Omental fat pad (tissue), 4 donors: ENCODE measurements around the gene CALML3. TPM values are rescaled to one million over a fixed set of nuclear protein-coding genes. Genes with fewer than 3 reads are reported as not detected.

ENCODE experiments used
- ATAC-seq: fragments of 150-250 bp; one replicate; pipeline ENCODE4 v1.9.1; 2016; ENCODE audit warnings: mild to moderate bottlenecking, moderate library complexity; ENCODE audit not compliant: low FRiP score
- DNase-seq: peaks from one replicate; pipeline ENCODE4 v3.0.0-alpha.2; 2019; ENCODE audit warnings: low spot score
- total RNA-seq, 4 donors: library from RNA; depleted of rRNA; stranded (reverse); fragments of >200 nt; gene quantifications; one replicate each; pipeline ENCODE4 v1.1.0, GENCODE V29; 2016
- TF ChIP-seq, protein P1 (sequence below), 3 donors: fragments of 450-650 bp; IDR thresholded peaks; one replicate each; pipeline ENCODE4 v1.5.1; 2016 to 2017; ENCODE audit warnings: antibody characterized with exemption in 3 of 3, mild to moderate bottlenecking in 3 of 3, moderate library complexity in 2 of 3

CALML3 gene
- total RNA-seq, 4 donors from 2014 or later, result not detected

DNA sequence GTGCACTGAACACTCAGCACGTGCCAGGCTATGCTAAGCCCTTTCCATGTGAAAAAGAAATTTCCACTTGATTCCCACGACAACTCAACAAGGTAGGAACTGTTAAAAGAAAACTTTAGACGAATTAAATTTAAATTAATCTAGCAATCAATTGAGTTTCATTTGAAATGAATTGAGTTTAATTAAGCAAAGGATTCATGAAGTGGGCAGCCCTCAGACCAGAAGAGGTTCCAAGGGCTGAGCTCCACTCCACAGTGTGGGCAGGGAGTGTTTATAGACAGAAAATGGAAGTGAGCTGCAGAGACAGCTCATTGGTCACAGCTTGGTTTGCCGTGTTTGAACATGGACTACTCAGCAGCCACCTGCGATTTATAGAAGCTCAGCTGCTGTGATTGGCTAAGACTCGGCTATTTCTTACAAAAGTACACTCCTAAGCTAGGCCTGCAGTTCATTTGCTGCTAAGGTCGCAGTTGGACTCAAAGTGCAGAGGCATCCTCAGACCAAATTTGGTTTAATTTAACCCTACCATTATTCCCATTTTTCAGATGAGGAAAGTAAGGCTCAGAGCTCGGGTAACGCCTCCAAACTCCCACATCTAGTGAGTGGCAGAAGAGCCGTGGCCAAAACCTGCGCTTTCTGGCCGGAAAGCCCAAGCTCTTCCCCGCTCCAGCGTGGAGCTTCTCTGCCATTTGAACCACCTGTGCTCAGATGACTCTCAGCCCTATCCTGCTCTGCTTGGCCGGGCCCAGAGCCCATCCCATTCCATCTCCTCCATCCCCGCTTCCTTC lies 24.9 kb downstream of the CALML3 start:
- no peak for ATAC-seq
- TF ChIP-seq, protein P1, sequence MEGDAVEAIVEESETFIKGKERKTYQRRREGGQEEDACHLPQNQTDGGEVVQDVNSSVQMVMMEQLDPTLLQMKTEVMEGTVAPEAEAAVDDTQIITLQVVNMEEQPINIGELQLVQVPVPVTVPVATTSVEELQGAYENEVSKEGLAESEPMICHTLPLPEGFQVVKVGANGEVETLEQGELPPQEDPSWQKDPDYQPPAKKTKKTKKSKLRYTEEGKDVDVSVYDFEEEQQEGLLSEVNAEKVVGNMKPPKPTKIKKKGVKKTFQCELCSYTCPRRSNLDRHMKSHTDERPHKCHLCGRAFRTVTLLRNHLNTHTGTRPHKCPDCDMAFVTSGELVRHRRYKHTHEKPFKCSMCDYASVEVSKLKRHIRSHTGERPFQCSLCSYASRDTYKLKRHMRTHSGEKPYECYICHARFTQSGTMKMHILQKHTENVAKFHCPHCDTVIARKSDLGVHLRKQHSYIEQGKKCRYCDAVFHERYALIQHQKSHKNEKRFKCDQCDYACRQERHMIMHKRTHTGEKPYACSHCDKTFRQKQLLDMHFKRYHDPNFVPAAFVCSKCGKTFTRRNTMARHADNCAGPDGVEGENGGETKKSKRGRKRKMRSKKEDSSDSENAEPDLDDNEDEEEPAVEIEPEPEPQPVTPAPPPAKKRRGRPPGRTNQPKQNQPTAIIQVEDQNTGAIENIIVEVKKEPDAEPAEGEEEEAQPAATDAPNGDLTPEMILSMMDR (IDR thresholded peaks at IDR 0.05), result no peak
- no peak for DNase-seq

DNA sequence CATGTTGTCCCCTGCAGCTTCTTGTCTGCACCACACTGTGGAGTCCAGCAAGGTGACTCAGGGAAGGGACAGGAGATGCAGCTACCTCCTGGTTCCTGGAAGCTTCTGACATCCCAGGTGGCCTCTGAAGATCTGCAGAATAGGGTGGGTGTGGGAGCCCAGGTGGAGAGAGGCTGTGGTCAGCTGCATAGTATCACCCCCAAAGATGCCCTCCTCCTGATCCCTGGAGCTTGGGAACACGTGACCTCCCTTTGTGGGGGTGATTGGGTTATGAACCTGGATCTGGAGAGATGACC lies 25.4 kb downstream of the CALML3 start:
- ATAC-seq, result no peak
- TF ChIP-seq, protein P1 (IDR thresholded peaks at IDR 0.05), result no peak
- DNase-seq, result no peak

DNA sequence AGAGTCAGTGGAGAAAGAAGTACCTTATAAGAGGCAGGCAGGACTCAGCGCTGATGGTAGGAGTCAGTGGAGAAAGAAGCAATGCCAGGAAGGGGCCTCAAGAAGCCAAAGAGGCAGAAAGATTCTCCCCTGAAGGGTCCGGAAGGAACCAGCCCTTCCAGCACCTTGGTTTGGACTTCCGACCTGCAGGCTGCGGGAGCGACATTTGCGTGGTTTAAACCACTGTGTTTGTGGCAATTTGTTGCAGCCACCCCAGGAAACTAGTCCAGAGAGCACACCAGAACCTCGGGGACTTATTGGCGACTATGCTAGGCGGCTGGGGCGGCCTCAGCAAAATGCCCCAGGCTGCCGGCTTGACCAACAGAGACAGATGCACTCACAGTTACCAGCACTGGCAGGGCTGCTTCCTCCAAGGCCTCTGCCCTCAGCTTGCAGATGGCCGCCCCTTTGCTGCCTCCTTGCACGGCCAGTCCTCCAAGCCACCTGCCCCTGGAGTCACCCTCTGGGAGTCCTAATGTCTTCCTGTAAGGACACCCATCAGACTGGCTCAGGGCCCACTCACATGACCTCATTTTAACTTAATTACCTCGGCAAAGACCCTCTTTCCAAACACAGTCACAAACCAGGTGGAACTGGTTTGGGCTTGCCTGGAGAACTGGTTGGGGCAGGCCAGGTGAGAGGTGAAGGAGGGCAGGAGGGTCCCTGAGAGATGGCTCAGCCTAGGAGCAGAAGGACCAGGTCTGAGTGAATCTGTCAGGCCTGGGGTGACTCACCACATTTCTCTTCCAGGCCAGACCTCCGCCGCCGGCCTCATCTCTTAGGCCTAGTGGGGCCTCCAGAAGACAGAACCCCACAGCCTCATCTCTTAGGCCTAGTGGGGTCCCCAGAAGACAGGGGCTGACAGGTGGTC lies 26.1 kb downstream of the CALML3 start:
- DNase-seq, result no peak
- TF ChIP-seq, protein P1 (IDR thresholded peaks at IDR 0.05), result no peak
- ATAC-seq, result no peak

DNA sequence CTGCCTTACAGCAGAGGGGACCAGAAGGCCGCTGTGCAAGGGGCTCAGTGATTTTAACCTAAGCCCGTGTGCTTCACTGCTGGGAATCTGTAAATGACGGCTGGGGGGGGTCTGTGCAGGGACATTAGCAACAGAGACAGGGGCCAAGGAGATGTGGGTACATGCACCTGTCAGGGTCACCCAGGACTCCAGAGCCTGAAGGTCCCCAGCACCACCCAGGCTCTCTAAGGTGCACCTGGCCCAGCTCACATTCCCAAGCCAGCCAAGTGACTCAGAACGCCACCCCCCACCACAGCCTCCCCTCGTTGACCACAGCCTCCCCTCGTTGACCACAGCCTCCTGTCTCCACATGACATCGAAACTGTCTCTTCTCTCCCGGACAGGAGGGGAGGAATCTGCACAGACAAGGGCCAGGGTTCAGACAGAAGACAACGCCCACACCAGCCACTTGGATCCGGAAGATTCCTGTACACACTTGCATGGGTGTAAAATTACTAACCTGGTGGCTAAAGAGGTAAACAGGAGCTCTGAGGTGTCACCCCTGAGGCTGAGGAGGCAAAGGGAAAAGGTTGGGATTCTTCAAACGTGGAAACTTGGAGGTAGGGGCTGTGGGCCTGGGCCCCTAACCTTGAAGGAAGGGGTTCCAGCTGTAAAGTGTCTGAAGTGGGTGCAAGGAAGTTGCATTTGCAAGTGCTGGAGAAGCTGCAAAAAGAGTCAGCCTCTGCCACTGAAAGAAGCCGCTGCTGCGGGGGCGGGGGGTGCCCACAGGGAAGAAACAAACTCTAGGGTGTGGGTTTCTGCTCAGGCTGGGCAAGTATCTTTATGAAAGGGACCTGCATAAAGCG lies 27.0 kb downstream of the CALML3 start:
- TF ChIP-seq, protein P1 (IDR thresholded peaks at IDR 0.05), result no peak
- ATAC-seq, result no peak
- DNase-seq, result no peak

DNA sequence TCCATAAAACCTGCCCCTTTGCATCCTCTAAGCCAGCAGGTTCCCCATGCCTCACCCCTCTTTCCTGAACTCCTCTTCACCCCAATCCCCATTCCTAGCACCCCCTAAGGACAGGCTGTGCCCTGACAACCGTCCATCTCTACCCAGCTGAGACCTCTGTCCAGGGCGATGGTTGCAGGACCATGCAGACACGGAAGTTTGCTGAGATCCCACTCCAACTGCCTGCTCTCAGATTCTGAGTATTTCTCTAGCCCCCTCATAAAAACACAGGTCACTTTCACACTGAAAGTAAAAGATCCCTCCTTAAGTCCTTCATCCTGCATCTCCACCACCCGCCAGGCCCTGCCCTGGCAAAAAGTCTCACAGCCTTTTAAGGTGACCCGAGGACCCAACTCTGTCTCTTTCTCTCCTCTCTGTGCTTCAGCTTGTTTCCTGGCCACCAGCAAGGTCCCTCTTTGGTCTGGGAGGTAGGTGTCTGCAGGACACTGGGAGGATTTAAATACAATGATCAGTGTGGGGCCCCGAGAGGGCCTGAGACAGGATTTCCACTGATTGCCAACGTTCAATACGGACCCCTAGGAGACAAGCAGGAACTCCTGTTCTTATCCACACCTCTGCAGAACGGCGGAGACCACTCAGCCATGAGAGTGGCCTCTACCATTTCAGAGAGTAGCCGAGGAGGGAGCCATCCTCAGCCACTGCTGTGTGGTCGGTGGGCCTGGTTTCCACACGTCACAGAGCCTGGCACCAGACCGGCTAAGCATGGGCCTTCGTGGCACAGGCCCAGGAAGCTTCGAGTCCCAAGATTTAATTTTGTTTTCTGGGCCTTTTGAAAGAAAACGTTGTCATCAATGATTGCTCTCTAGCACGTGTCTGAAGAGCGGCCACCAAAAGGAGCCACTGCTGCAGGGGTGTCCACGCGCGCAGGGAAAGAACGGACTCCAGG lies 27.9 kb downstream of the CALML3 start:
- DNase-seq, result no peak

More for the DNA sequence above, 27.9 kb downstream of the CALML3 start:
- ATAC-seq, result no peak
- TF ChIP-seq, protein P1 (IDR thresholded peaks at IDR 0.05), result no peak
